Measurements from ENCODE around the gene DNHD1.

The DNHD1 gene

DNA sequence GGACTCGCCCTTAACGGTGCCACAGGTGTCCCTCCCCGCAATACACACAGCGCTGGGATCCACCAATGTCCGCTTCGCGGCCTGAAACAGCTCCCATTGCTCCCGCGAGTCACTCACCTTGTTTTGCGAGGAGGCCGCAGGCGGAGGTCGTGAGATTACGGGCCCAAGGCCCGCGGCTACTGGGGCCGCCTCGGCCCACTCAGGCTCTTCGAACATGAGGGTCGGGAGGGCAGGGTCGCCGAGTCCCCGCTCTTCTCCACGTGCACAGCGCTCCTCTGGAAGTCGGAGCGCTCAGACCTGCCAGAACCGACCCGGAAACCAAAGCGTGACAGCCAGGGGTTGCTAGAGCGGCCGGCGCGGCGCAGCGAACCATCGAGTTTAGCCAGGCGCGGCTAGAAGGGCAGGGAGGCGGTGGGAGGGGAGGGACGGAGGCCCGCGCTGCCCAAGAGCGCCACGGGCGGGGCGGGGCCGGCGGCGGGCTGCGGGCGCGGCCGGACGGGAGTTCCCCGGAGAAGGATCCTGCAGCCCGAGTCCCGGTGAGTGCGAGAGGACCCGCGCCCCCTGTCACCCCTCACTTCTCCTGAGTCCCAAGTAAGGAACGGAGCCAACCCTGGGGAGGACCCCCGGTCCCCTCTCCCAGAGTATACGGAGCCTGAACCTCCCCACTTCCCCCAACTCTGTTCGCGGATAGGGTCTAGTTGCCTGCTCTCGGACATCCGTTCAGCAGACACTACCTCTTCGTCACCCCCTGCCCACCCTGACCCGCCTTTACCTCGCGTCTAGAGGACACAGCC, 106.4 kb downstream of the DNHD1 start, which contains the start of the genes ILK and RRP8:
Gene ILK, plus strand, starts transcription at position 488 of the 794 bp plus-strand sequence. CDS start 498 bp downstream, outside the sequence.
Gene RRP8, minus strand, starts transcription at position 330 of the 794 bp plus-strand sequence. Its CDS starts 114 bp downstream, at position 216.
- H3K4me3 ChIP-seq (ENCODE audit: low read length) = peak within 1 kb of the TSS; percentile 96
- DNase-seq (ENCODE audit: low read depth) = peak; percentile 95
- TF ChIP-seq, protein P1, sequence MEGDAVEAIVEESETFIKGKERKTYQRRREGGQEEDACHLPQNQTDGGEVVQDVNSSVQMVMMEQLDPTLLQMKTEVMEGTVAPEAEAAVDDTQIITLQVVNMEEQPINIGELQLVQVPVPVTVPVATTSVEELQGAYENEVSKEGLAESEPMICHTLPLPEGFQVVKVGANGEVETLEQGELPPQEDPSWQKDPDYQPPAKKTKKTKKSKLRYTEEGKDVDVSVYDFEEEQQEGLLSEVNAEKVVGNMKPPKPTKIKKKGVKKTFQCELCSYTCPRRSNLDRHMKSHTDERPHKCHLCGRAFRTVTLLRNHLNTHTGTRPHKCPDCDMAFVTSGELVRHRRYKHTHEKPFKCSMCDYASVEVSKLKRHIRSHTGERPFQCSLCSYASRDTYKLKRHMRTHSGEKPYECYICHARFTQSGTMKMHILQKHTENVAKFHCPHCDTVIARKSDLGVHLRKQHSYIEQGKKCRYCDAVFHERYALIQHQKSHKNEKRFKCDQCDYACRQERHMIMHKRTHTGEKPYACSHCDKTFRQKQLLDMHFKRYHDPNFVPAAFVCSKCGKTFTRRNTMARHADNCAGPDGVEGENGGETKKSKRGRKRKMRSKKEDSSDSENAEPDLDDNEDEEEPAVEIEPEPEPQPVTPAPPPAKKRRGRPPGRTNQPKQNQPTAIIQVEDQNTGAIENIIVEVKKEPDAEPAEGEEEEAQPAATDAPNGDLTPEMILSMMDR (IDR thresholded peaks at IDR 0.05; ENCODE audit: insufficient read depth, low read depth, low read length, missing control alignments) = no peak

DNA sequence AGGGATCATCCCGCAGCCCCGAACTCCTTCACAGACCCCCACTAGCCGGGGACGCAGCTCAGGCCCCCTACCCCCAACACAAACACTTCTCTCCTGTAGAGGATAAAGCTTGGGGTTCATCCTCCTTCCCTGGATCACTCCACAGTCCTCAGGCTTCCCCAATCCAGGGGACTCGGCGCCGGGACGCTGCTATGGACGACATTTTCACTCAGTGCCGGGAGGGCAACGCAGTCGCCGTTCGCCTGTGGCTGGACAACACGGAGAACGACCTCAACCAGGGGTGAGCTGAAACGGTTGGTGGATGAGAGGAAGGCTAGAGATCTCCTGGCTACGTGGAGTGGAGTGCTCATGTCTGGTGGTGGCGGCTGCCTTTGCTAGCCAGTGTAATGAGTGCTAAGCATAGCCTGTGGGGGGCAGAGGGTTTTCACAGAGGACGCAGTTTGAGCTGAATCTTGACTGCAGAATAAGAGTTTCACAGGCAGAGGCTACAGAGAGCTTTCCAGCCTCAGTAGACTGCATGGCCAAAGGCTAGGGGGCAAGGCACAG, 107.1 kb downstream of the DNHD1 start:
- DNase-seq (ENCODE audit: low read depth) = peak; percentile 43
- peak overlapping the region; percentile 96 for H3K4me3 ChIP-seq (ENCODE audit: low read length)
- TF ChIP-seq, protein P1 (IDR thresholded peaks at IDR 0.05; ENCODE audit: insufficient read depth, low read depth, low read length, missing control alignments) = peak; percentile 5

DNA sequence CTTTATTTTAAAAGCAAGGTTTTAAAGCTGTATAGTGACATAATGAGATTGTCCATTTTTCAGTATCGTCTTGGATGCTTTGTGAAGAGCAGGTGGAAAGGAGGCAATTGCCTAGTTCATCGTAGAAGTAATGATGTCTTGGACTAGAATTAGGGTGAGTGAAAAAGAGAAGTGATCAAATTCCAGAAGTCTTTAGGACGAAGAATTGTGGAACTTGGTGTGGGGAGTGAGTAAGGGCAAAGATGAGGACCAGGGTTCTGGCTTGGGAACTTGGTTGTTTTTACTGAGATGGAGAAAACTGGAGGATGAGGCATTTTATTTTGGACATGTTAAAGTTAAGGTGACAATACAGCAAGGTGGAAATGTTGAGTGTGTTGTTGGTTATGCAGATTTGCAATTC, 107.7 kb downstream of the DNHD1 start:
- H3K4me3 ChIP-seq (ENCODE audit: low read length) = peak overlapping the region; percentile 96
- no peak for DNase-seq (ENCODE audit: low read depth)
- TF ChIP-seq, protein P1 (IDR thresholded peaks at IDR 0.05; ENCODE audit: insufficient read depth, low read depth, low read length, missing control alignments) = no peak

DNA sequence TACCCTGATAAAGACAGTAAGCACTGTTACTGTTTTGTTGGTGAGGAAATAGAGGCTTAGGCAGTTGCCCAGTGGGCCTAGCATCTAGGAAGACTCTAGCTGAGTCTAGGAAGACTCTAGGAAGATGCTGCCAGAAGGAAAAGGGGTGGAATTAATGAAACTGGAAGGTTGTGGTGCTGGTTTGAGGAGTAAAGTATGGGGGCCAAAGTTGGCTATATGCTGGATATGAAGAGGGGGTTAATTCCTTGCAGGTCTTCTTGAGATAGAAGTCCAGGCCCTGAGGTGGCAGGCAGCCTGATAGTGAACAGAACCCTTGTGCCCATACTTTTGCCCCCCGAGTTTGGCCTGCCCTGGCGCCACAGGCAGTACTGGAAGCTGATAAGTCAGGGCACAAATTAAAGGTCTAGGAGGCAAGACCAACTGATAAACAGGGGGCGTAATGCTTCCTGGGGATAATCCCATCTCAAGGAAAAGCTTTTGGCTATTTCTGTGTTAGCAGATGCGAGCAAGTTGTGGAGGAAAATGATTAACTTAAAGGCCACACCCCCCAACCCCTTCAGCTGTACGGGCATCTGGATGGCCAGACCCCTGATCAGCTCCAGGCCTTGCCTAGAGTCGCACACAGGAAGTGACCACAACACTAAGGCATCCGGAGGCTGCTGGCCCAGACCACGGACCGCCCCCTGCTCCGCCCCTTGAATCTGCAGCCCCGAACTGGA, 109.5 kb downstream of the DNHD1 start:
- DNase-seq (ENCODE audit: low read depth) = peak; percentile 87
- H3K4me3 ChIP-seq (ENCODE audit: low read length) = no peak overlapping the region
- TF ChIP-seq, protein P1 (IDR thresholded peaks at IDR 0.05; ENCODE audit: insufficient read depth, low read depth, low read length, missing control alignments) = no peak

DNA sequence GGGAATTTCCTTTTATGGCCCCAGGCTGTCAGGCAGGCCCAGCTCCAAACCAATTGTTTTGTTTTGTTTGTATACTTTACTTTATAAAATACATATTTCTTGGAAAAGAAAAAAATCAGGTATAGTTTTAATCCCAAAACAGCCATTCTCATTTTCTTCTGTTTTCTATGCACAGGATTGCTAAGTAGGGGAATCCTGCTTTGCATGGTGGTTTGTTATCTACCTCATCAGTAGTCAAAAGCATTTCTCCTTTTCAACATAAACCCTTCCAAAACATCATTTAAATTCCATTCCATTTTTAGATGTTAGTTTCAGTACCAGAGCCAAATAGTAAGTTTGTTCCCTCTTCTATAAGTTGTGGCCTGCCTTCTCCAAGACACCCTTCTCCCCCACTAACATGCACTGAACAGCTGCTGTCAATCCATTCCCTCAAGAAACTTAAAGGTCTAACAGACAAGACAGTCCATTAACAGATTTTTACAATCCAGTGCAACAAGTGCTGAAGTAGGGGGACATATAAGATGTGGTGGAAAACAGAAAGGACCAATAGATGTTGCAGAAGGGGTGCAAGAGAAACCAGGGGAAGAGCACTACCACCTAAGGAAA, 110.2 kb downstream of the DNHD1 start:
- DNase-seq (ENCODE audit: low read depth) = no peak
- H3K4me3 ChIP-seq (ENCODE audit: low read length) = no peak overlapping the region
- TF ChIP-seq, protein P1 (IDR thresholded peaks at IDR 0.05; ENCODE audit: insufficient read depth, low read depth, low read length, missing control alignments) = no peak

DNA sequence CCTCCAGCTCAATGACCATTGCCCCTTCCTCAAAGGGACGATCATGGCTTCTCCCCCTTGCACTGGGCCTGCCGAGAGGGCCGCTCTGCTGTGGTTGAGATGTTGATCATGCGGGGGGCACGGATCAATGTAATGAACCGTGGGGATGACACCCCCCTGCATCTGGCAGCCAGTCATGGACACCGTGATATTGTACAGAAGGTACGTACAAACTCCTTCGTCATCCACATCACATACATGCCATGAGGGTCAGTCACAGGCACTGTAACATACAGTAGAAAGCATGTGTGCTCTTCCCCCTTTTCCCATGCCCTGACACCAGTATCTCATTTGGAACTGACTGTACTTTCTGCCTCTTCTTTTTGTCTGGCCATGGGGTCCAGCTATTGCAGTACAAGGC, 110.9 kb downstream of the DNHD1 start:
- DNase-seq (ENCODE audit: low read depth) = no peak
- TF ChIP-seq, protein P1 (IDR thresholded peaks at IDR 0.05; ENCODE audit: insufficient read depth, low read depth, low read length, missing control alignments) = no peak
- H3K4me3 ChIP-seq (ENCODE audit: low read length) = no peak overlapping the region

All from epithelial cell of esophagus (primary cell).